ENCODE measurements around the gene C2CD3. TPM values are rescaled to one million over a fixed set of nuclear protein-coding genes. Genes with fewer than 3 reads are reported as not detected.

The C2CD3 gene
- total RNA-seq, 1 experiment from 2014 or later, result 37.9 TPM

GRCh38 chr11:74009230-74009547 is 161.6 kb downstream of the C2CD3 start:
- H3K9ac ChIP-seq (ENCODE audit: low read length), result no peak overlapping the region
- H3K36me3 ChIP-seq (ENCODE audit: insufficient read depth, low read length), result no peaks in the 10 kb centered on the region; the same call in 1 of the 2 replicates
- H3K9me3 ChIP-seq (ENCODE audit: low read length), result no peaks in the 10 kb centered on the region
- H3K27me3 ChIP-seq (ENCODE audit: low read length), result no peaks in the 10 kb centered on the region
- no peak overlapping the region for H3K27ac ChIP-seq (ENCODE audit: low read length)
- peaks cover 30% of the 10 kb centered on the region for H3K4me1 ChIP-seq (ENCODE audit: low read length)
- DNase-seq, result no peak
- no peak overlapping the region for H3K4me3 ChIP-seq (ENCODE audit: low read length)
- 0 out of 2 replicates have a peak, but pooled peaks cover 4% of the 10 kb centered on the region for H4K20me1 ChIP-seq (ENCODE audit: insufficient read depth, low read depth, low read length)
- H3K9me2 ChIP-seq (replicated peaks; ENCODE audit: insufficient read depth, low read length), result no peaks in the 10 kb centered on the region
- H2AFZ ChIP-seq (ENCODE audit: low read length), result no peak overlapping the region
- H3K4me2 ChIP-seq (ENCODE audit: low read depth, low read length, poor library complexity, severe bottlenecking), result no peak overlapping the region
- H3K79me2 ChIP-seq (ENCODE audit: low read length), result no peaks in the 10 kb centered on the region

DNA sequence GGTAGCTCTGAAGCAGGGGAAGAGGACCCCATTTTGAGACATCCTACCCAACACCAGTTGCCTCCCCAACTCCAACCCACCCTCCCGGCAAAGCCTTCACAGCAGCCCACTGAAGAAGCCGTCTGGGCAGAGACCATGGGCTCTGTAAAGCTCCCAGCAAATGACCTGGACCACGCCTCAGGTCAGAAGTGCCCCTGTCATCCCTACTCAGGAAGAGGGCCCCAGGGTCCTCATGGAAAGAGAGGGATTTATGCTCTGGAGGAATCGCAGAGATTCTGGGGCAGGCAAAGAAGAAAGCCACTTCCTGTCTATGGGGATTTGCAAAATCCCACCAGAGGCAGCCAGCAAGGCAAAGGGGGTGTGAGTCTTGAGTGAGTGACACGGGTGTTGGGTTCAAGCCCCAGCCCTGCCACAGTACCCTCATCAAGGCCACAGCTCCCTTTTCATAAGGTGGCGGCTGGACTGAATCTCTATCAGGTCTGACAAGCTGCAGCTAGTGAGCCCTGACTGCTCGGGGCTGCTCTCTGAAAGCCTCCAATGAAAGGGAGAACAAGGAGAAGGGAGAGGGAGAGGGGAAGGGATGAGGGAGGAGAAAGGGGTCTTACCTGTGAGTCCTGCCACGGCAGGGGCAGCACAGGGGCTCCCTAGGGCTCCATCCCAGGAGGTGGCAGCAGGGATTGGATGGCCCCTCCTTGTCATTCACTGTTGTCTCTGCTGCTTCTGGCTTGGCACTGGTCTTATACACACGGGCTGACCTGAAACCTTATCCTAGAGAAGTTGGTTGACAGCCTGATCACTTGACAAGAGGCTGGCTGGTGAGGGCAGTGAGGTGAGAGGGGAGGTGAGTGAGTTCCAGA is 162.2 kb downstream of the C2CD3 start, which contains the start of gene UCP3:
TSS of gene UCP3 (minus strand) at position 713 of the 857 bp plus-strand sequence. CDS start 2,043 bp downstream, outside the sequence.
- Histone ChIP-seq H3K4me1 (ENCODE audit: low read length) (peaks cover 30% of the 10 kb centered on the region), H3K27ac (ENCODE audit: low read length) (no peak within 1 kb of the TSS), H2AFZ (ENCODE audit: low read length) (no peak within 1 kb of the TSS), H3K9me3 (ENCODE audit: low read length) (no peaks in the 10 kb centered on the region), H3K4me3 (ENCODE audit: low read length) (no peak within 1 kb of the TSS), H3K4me2 (ENCODE audit: low read depth, low read length, poor library complexity, severe bottlenecking) (no peak within 1 kb of the TSS), H3K79me2 (ENCODE audit: low read length) (no peaks in the 10 kb centered on the region), H4K20me1 (ENCODE audit: insufficient read depth, low read depth, low read length) (0 out of 2 replicates have a peak, but pooled peaks cover 4% of the 10 kb centered on the region), H3K9me2 (replicated peaks; ENCODE audit: insufficient read depth, low read length) (no peaks in the 10 kb centered on the region), H3K9ac (ENCODE audit: low read length) (no peak within 1 kb of the TSS), H3K36me3 (ENCODE audit: insufficient read depth, low read length) (no peaks in the 10 kb centered on the region; the same call in 1 of the 2 replicates), H3K27me3 (ENCODE audit: low read length) (no peaks in the 10 kb centered on the region)
- no peak for DNase-seq

- Histone ChIP-seq H2AFZ (ENCODE audit: low read length) (no peak overlapping the region), H3K27me3 (ENCODE audit: low read length) (no peaks in the 10 kb centered on the region), H3K9me3 (ENCODE audit: low read length) (no peaks in the 10 kb centered on the region), H4K20me1 (ENCODE audit: insufficient read depth, low read depth, low read length) (0 out of 2 replicates have a peak, but pooled peaks cover 4% of the 10 kb centered on the region), H3K4me3 (ENCODE audit: low read length) (no peak overlapping the region), H3K4me1 (ENCODE audit: low read length) (peaks cover 30% of the 10 kb centered on the region), H3K79me2 (ENCODE audit: low read length) (no peaks in the 10 kb centered on the region), H3K9me2 (replicated peaks; ENCODE audit: insufficient read depth, low read length) (no peaks in the 10 kb centered on the region), H3K36me3 (ENCODE audit: insufficient read depth, low read length) (peaks cover 6% of the 10 kb centered on the region; the same call in 1 of the 2 replicates), H3K27ac (ENCODE audit: low read length) (no peak overlapping the region), H3K9ac (ENCODE audit: low read length) (no peak overlapping the region), H3K4me2 (ENCODE audit: low read depth, low read length, poor library complexity, severe bottlenecking) (no peak overlapping the region)
- DNase-seq, result no peak
Observed at GRCh38 chr11:74007691-74008372, 163.0 kb downstream of the C2CD3 start.

- Histone ChIP-seq H3K79me2 (ENCODE audit: low read length) (no peaks in the 10 kb centered on the region), H3K27me3 (ENCODE audit: low read length) (no peaks in the 10 kb centered on the region), H3K9me2 (replicated peaks; ENCODE audit: insufficient read depth, low read length) (no peaks in the 10 kb centered on the region), H3K4me1 (ENCODE audit: low read length) (peaks cover 28% of the 10 kb centered on the region), H3K9ac (ENCODE audit: low read length) (no peak overlapping the region), H3K4me3 (ENCODE audit: low read length) (no peak overlapping the region), H3K36me3 (ENCODE audit: insufficient read depth, low read length) (peaks cover 12% of the 10 kb centered on the region; the same call in 1 of the 2 replicates), H3K4me2 (ENCODE audit: low read depth, low read length, poor library complexity, severe bottlenecking) (no peak overlapping the region), H3K9me3 (ENCODE audit: low read length) (no peaks in the 10 kb centered on the region), H2AFZ (ENCODE audit: low read length) (no peak overlapping the region), H4K20me1 (ENCODE audit: insufficient read depth, low read depth, low read length) (0 out of 2 replicates have a peak, but pooled peaks cover 4% of the 10 kb centered on the region), H3K27ac (ENCODE audit: low read length) (no peak overlapping the region)
- no peak for DNase-seq
Observed at GRCh38 chr11:74006743-74007304, 164.0 kb downstream of the C2CD3 start.

- H3K27me3 ChIP-seq (ENCODE audit: low read length), result no peaks in the 10 kb centered on the region
- H3K36me3 ChIP-seq (ENCODE audit: insufficient read depth, low read length), result peaks cover 17% of the 10 kb centered on the region; the same call in 1 of the 2 replicates
- H3K9me2 ChIP-seq (replicated peaks; ENCODE audit: insufficient read depth, low read length), result no peaks in the 10 kb centered on the region
- no peak for DNase-seq
- no peak overlapping the region for H3K4me2 ChIP-seq (ENCODE audit: low read depth, low read length, poor library complexity, severe bottlenecking)
- H3K9me3 ChIP-seq (ENCODE audit: low read length), result no peaks in the 10 kb centered on the region
- H4K20me1 ChIP-seq (ENCODE audit: insufficient read depth, low read depth, low read length), result peaks cover 2% of the 10 kb centered on the region; the same call in 1 of the 2 replicates
- H3K9ac ChIP-seq (ENCODE audit: low read length), result no peak overlapping the region
- H3K4me3 ChIP-seq (ENCODE audit: low read length), result no peak overlapping the region
- H3K79me2 ChIP-seq (ENCODE audit: low read length), result no peaks in the 10 kb centered on the region
- H3K27ac ChIP-seq (ENCODE audit: low read length), result no peak overlapping the region
- no peak overlapping the region for H2AFZ ChIP-seq (ENCODE audit: low read length)
- H3K4me1 ChIP-seq (ENCODE audit: low read length), result peaks cover 19% of the 10 kb centered on the region
Observed at GRCh38 chr11:74005721-74006517, 164.9 kb downstream of the C2CD3 start.

GRCh38 chr11:74004759-74005615 is 165.8 kb downstream of the C2CD3 start:
- no peaks in the 10 kb centered on the region for H3K79me2 ChIP-seq (ENCODE audit: low read length)
- H3K4me3 ChIP-seq (ENCODE audit: low read length), result no peak overlapping the region
- H3K36me3 ChIP-seq (ENCODE audit: insufficient read depth, low read length), result peaks cover 17% of the 10 kb centered on the region; the same call in 1 of the 2 replicates
- H3K9me3 ChIP-seq (ENCODE audit: low read length), result no peaks in the 10 kb centered on the region
- no peak overlapping the region for H2AFZ ChIP-seq (ENCODE audit: low read length)
- H3K9ac ChIP-seq (ENCODE audit: low read length), result no peak overlapping the region
- H3K4me2 ChIP-seq (ENCODE audit: low read depth, low read length, poor library complexity, severe bottlenecking), result no peak overlapping the region
- DNase-seq, result no peak
- H3K4me1 ChIP-seq (ENCODE audit: low read length), result peaks cover 19% of the 10 kb centered on the region
- H3K27ac ChIP-seq (ENCODE audit: low read length), result no peak overlapping the region
- H4K20me1 ChIP-seq (ENCODE audit: insufficient read depth, low read depth, low read length), result no peaks in the 10 kb centered on the region; the same call in 1 of the 2 replicates
- H3K27me3 ChIP-seq (ENCODE audit: low read length), result no peaks in the 10 kb centered on the region
- no peaks in the 10 kb centered on the region for H3K9me2 ChIP-seq (replicated peaks; ENCODE audit: insufficient read depth, low read length)

DNA sequence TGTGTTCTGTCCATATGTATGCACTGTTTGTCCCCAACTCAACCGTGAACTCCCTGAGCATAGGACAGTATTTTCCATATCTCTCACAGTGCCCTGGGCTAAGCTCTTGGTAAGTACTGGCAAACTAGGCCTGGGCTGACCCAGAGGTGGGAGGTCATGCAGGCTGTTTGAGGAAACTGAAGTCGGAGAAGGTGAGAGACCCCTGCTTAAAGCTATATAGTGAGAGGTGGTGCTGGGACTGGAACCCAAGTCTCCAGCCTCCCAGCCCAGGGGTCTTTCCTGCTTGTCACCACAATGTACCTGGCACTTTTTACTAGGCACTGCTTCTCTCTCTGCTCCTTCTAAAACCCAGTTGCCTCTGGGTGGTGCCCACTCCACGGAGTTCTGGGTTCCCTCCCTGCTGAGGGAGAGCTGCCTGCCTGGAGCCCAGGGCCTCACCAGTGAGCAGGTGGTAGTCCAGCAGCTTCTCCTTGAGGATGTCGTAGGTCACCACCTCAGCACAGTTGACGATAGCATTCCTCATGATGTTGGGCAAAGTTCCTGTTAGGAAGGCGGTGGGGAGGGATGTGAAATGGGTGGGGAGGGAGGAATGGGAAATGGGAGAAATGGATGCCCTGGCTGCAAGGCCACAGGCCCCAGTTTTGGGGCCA is 166.6 kb downstream of the C2CD3 start:
- Histone ChIP-seq H2AFZ (ENCODE audit: low read length) (no peak overlapping the region), H3K4me1 (ENCODE audit: low read length) (peaks cover 23% of the 10 kb centered on the region), H4K20me1 (ENCODE audit: insufficient read depth, low read depth, low read length) (no peaks in the 10 kb centered on the region; the same call in 1 of the 2 replicates), H3K27ac (ENCODE audit: low read length) (no peak overlapping the region), H3K4me2 (ENCODE audit: low read depth, low read length, poor library complexity, severe bottlenecking) (no peak overlapping the region), H3K9me3 (ENCODE audit: low read length) (no peaks in the 10 kb centered on the region), H3K27me3 (ENCODE audit: low read length) (no peaks in the 10 kb centered on the region), H3K9ac (ENCODE audit: low read length) (no peak overlapping the region), H3K36me3 (ENCODE audit: insufficient read depth, low read length) (peaks cover 17% of the 10 kb centered on the region; the same call in 1 of the 2 replicates), H3K4me3 (ENCODE audit: low read length) (no peak overlapping the region), H3K79me2 (ENCODE audit: low read length) (no peaks in the 10 kb centered on the region), H3K9me2 (replicated peaks; ENCODE audit: insufficient read depth, low read length) (no peaks in the 10 kb centered on the region)
- no peak for DNase-seq

All from Karpas-422 (cell line).